Tibial artery (tissue), 4 donors: Measurements from ENCODE around the gene CEMP1.
"Not testable (repeated sequence)": the region's sequence is repeated elsewhere in the genome, so short reads cannot be mapped to it uniquely, and the experiment has no call there.

ENCODE experiments used
- DNase-seq, 2 donors: peaks; one replicate each; pipeline ENCODE4 v3.0.0-alpha.2; 2019
- H3K27ac ChIP-seq, 2 donors: fragments of 200-600 bp; sonication (generic) in 1 of 2; 1 replicate in 1 of 2; 2 replicates in 1 of 2; pipeline ENCODE4 v1.5.1; 2018 to 2019; ENCODE audit warnings: mild to moderate bottlenecking in 1 of 2
- H3K27me3 ChIP-seq, 2 donors: fragments of 200-600 bp; sonication (generic) in 1 of 2; one replicate each; pipeline versions ENCODE4 v1.5.1 to v1.6.0; 2016 to 2019
- H3K36me3 ChIP-seq, 3 donors: fragments of 200-600 bp; sonication (generic) in 2 of 3; one replicate each; pipeline ENCODE4 v1.5.1; 2016 to 2019; ENCODE audit warnings: mild to moderate bottlenecking in 2 of 3
- H3K4me1 ChIP-seq, 4 donors: fragments of 200-600 bp; sonication (generic) in 2 of 4; 1 replicate in 3 of 4; 2 replicates in 1 of 4; pipeline ENCODE4 v1.5.1; 2016 to 2019
- H3K4me3 ChIP-seq, 2 donors: fragments of 200-600 bp; sonication (generic) in 1 of 2; 1 replicate in 1 of 2; 2 replicates in 1 of 2; pipeline ENCODE4 v1.5.1; 2018 to 2019; ENCODE audit warnings: mild to moderate bottlenecking in 2 of 2
- H3K9me3 ChIP-seq, 3 donors: fragments of 200-600 bp; sonication (generic) in 1 of 3; one replicate each; pipeline ENCODE4 v1.5.1; 2016 to 2019
- CTCF ChIP-seq, 2 experiments: fragments of 200-600 bp in 1 of 2; fragments of 450-650 bp in 1 of 2; IDR thresholded peaks; one replicate each; pipeline ENCODE4 v1.5.1; 2017 to 2019; ENCODE audit warnings: antibody characterized with exemption in 2 of 2, mild to moderate bottlenecking in 1 of 2, moderate library complexity in 1 of 2
- intact Hi-C: fragments of 100-400 bp; cut with DNase I; formaldehyde crosslinking; loops from one replicate; pipeline ENCODE4 v1.15.0; 2023; ENCODE audit warnings: low total_unique reads

CEMP1 gene

DNA sequence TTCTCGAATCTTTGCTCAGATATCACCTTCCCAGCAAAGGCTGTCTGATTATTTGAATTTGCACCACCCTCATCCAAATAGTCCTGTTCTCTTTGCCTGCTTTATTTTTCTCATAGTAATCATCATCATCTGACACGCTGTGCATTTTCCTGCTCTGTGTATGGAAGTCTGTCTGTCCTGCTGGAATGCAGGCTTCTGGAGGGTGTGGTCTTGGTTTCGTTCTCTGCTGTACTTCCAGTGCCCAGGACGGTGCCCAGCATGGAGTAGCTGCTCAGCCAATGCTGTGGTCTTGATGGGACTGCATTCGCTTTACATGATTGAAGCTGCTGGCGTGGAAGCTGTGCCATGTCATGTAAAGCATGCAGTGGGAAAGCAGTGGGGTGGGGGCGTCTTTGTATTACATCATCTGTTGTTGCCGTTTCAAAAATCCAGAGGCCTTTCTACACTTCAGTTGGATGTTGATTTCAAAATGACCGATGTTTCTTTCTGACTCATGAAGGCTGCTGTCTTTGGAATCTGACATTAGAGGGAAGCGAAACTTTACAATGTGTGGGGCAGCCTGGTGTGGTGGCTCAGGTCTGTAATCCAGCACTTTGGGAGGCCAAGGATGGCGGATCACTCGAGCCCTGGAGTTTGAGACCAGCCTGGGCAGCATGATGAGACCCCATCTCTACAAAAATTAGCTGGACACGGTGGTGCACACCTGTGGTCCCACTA lies 23.7 kb upstream of the CEMP1 start:
- H3K4me3 ChIP-seq, intact Hi-C loops, H3K27me3 ChIP-seq, H3K9me3 ChIP-seq, H3K27ac ChIP-seq, H3K4me1 ChIP-seq, DNase-seq, H3K36me3 ChIP-seq: not testable (repeated sequence)

- H3K4me1 ChIP-seq, H3K27ac ChIP-seq, H3K27me3 ChIP-seq, H3K9me3 ChIP-seq, H3K4me3 ChIP-seq, intact Hi-C loops, H3K36me3 ChIP-seq, DNase-seq: not testable (repeated sequence)
Observed at GRCh38 chr16:2551420-2551889, 20.2 kb upstream of the CEMP1 start.

- DNase-seq, H3K27me3 ChIP-seq, intact Hi-C loops, H3K9me3 ChIP-seq, H3K4me1 ChIP-seq, H3K4me3 ChIP-seq, H3K27ac ChIP-seq, H3K36me3 ChIP-seq: not testable (repeated sequence)
Observed at GRCh38 chr16:2550283-2550878, 19.2 kb upstream of the CEMP1 start.

GRCh38 chr16:2543771-2544170 lies 12.6 kb upstream of the CEMP1 start:
- H3K27me3 ChIP-seq, H3K4me3 ChIP-seq, H3K9me3 ChIP-seq, intact Hi-C loops, H3K27ac ChIP-seq, DNase-seq: not testable (repeated sequence)
- peaks cover 0 to 14% (median 0%) of the 10 kb centered on the region in 3 donors for H3K36me3 ChIP-seq
- H3K4me1 ChIP-seq: peaks cover 0 to 28% (median 25%) of the 10 kb centered on the region in 4 donors

DNA sequence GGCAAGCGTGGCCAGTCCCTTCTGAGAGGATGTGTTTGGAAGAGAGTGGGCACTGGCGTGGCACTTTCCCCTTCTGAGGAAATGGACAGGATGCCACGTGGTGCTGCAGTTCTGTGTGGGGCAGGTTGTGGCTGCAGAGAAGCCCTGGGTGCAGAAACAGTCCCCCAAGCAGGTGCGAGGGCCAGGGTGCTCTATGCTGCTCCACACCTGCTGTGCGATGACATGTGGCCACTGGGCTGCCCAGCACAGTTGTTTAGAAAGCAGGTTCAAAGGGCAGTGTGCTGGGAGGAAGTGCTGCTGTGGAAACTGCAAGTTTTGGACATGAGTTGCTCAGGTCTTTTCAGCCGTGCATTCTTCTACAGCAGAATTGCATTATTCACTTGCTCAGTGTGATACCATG lies 10.2 kb upstream of the CEMP1 start:
- H3K27ac ChIP-seq, DNase-seq, H3K4me3 ChIP-seq, intact Hi-C loops, H3K9me3 ChIP-seq, H3K27me3 ChIP-seq: not testable (repeated sequence)
- H3K36me3 ChIP-seq: peaks cover 0 to 14% (median 0%) of the 10 kb centered on the region in 3 donors
- H3K4me1 ChIP-seq: peaks cover 0 to 39% (median 31%) of the 10 kb centered on the region in 4 donors

DNA sequence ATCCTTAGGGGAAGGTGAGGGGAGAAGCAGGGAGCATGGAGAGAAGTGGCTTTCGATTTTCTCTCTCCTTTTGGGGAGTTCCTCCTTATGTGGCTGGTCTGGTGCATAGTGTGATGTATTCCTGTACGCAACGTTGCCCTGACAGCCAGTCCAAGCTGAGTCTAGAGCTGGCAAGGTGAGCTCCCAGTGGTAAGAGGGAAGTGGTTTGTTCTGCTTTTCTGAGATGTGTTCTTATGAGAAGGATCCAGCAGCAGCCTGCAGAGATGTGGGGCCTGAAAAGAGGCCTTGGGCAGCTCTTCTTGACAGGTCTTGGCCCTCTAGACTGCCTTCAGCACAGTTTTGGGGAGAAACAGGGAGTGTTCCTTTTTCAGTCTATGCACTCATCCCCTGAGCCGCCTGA lies 9.7 kb upstream of the CEMP1 start:
- H3K4me3 ChIP-seq, H3K27me3 ChIP-seq, H3K9me3 ChIP-seq, intact Hi-C loops, DNase-seq, H3K27ac ChIP-seq: not testable (repeated sequence)
- peaks cover 0 to 14% (median 0%) of the 10 kb centered on the region in 3 donors for H3K36me3 ChIP-seq
- peaks cover 0 to 41% (median 31%) of the 10 kb centered on the region in 4 donors for H3K4me1 ChIP-seq

DNA sequence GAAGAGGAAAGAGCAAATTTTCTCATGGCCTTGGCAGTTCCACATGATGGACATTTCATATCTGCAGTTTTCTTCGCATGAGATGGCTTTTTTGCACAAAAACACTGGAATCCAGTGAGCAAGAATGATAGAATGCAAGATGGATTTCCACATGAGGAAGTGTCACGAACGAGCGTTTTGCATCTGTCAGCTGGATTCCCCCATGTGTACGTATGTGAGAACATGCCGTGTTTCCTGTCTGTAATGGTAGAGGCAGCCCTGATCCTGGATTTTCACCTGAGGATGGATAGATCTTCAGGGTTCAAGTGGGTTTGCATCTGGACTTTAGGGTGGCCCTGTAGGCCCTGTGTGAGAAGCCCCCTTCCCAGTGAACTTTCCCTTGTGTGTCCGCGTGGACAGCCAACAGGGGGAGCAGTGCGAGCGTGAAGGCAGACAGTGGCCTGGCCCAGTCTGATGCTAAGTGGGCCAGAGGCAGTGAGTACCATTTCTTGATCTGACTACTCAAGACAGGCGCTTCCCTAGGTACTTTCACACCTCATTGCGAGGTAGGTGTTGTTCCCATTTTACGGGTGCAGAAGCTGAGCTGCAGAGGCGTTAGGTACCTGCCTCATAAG lies 8.7 kb upstream of the CEMP1 start:
- H3K27me3 ChIP-seq, intact Hi-C loops, H3K4me3 ChIP-seq, DNase-seq, H3K9me3 ChIP-seq, H3K27ac ChIP-seq: not testable (repeated sequence)
- H3K36me3 ChIP-seq: peaks cover 0 to 14% (median 0%) of the 10 kb centered on the region in 3 donors
- H3K4me1 ChIP-seq: peaks cover 0 to 41% (median 31%) of the 10 kb centered on the region in 4 donors

DNA sequence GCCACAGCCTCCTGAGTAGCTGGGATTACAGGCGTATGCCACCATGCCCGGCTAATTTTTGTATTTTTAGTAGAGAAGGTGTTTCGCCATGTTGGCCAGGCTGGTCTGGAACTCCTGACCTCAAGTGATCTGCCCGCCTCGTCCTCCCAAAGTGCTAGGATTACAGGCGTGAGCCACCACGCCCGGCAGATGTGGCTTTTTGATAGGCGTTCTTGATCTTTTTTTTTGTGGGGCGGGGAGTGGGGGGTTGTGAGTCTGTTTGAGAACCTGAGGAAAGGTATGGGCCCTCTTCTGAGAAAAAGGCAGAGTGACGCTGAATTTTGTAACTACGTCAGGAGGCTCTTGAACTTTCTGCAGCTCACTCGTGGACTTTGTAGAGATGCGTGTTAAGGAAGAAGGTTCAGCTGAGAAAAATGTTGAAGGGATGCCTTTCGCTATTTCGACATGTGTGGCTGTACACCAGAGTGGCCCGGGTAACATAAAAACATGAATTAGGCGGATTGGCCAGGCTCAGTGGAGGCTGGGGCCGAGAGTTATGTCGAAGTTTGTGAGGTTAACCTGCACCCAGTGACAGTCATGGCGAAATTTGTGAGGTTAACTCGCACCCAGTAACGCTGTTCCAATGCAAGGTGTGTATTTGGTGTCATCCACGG lies 8.1 kb upstream of the CEMP1 start:
- intact Hi-C loops, H3K27ac ChIP-seq, DNase-seq, H3K36me3 ChIP-seq, H3K9me3 ChIP-seq, H3K27me3 ChIP-seq: not testable (repeated sequence)
- H3K4me3 ChIP-seq: peak overlapping the region; percentile 62 to 78
- H3K4me1 ChIP-seq: peaks cover 0 to 41% (median 31%) of the 10 kb centered on the region in 4 donors

DNA sequence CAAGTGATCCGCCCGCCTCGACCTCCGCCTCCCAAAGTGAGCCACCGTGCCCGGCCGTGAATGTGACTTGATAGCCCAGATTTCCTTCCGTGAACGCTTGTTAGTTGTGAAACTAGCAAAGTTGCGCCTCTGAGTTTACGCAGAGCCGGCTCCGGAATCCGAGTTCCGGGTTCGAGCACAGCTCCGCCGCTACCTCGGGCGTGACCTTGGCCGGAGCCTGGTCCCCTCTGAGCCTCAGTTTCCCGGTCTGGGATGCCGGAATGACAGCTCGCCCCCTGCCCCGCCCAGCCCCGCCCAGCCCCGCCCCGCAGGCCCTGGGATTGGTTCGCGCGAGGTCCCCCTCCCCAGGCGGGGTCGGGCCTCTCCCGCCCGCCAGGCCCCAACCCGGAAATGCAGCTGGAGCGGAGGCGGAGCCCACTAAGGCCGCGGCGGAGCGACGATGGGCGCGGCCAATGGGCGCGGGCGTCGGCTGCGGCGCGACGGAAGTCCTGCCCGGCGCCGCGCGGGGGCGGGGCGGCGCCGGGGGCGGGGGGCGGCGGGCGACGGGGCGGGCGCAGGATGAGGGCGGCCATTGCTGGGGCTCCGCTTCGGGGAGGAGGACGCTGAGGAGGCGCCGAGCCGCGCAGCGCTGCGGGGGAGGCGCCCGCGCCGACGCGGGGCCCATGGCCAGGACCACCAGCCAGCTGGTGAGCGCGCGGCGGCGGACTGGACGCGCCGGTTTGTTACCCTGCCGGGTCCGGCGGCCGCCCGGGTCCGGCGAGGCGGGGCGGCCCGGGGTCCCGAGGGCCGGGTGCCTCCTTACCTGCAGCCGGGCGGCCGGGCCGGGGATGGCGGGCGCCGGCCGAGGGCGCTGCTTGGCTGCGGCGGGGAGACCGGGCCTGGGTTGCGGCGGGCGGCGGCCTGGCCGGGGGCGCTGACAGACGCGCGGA lies 6.5 kb upstream of the CEMP1 start, which contains the start of gene PDPK1:
TSS of gene PDPK1 (plus strand) at position 571 of the 929 bp plus-strand sequence. CDS start at position 663, 92 bp downstream.
- peaks cover 0 to 8% (median 0%) of the 10 kb centered on the region in 3 donors for H3K36me3 ChIP-seq
- H3K27me3 ChIP-seq: no peaks in the 10 kb centered on the region
- H3K4me1 ChIP-seq: peaks cover 0 to 45% (median 31%) of the 10 kb centered on the region in 4 donors
- intact Hi-C loops: no loop called here
- TF ChIP-seq CTCF (IDR thresholded peaks at IDR 0.05): peak in 1 of 2 experiments; percentile 21
- DNase-seq: peak; percentile 90 to 97
- H3K4me3 ChIP-seq: peak within 1 kb of the TSS; percentile 62 to 78
- peak within 1 kb of the TSS; percentile 76 to 85 for H3K27ac ChIP-seq
- H3K9me3 ChIP-seq: no peaks in the 10 kb centered on the region
